Measurements from ENCODE around the gene FLT1. TPM values are rescaled to one million over a fixed set of nuclear protein-coding genes. Genes with fewer than 3 reads are reported as not detected.

FLT1 gene
- total and polyA plus RNA-seq, 2 of the 13 experiments (the other 11 are each of a cell fraction or from before 2014, with no cell fraction given) = 0.02 TPM; not detected in 1

- Histone ChIP-seq H3K79me2 (ENCODE audit: insufficient read depth, low read length) (no peaks in the 10 kb centered on the region), H3K27me3 (ENCODE audit: control insufficient read depth in 1 of 2, insufficient read depth in 2 of 2, low read length in 2 of 2) (no peaks in the 10 kb centered on the region), H3K27ac (ENCODE audit: extremely low read length, insufficient read depth, low read length) (no peak overlapping the region), H3K9ac (ENCODE audit: insufficient read depth, low read depth, low read length) (no peak overlapping the region), H3K4me3 (replicated peaks in 1 of 3; ENCODE audit: insufficient read depth in 1 of 3, low read depth in 2 of 3, low read length in 3 of 3) (no peak overlapping the region), H4K20me1 (ENCODE audit: insufficient read depth, low read length) (no peaks in the 10 kb centered on the region), H3K4me2 (ENCODE audit: low read depth, low read length) (no peak overlapping the region), H2AFZ (ENCODE audit: low read length) (no peak overlapping the region), H3K4me1 (ENCODE audit: insufficient read depth, low read length) (peaks cover 20% of the 10 kb centered on the region), H3K9me3 (ENCODE audit: low read length) (no peaks in the 10 kb centered on the region), H3K36me3 (replicated peaks in 1 of 2; ENCODE audit: control insufficient read depth in 1 of 2, insufficient read depth in 2 of 2, low read length in 2 of 2) (no peaks in the 10 kb centered on the region)
- no peak for DNase-seq (ENCODE audit: low spot score)
- no peak for ATAC-seq
- 15% methylated on average over 2 of the region's 2 CpGs for WGBS (ENCODE audit: low lambda C conversion rate)
- ChIA-PET CTCF (ENCODE audit: low intra/inter-chr PET ratio, low total read pairs) (no interaction called here), POLR2A (no interaction called here)
- BruUV-seq (replicated peaks) = no TSS peak
- in situ Hi-C loops (cut with HindIII; ENCODE audit: extremely low pct_ligation_motif_present, low pct_unique_long_range_greater_than_20kb) = loop anchor here (5.0 to 10.0 kb wide), 2 partner anchors 316 to 473 kb away; no protein-coding TSS in a partner anchor
- no peak for FAIRE-seq
- no peak for TF ChIP-seq TBX3 (IDR thresholded peaks at IDR 0.05; ENCODE audit: borderline replicate concordance)
- TF ChIP-seq, protein P1, sequence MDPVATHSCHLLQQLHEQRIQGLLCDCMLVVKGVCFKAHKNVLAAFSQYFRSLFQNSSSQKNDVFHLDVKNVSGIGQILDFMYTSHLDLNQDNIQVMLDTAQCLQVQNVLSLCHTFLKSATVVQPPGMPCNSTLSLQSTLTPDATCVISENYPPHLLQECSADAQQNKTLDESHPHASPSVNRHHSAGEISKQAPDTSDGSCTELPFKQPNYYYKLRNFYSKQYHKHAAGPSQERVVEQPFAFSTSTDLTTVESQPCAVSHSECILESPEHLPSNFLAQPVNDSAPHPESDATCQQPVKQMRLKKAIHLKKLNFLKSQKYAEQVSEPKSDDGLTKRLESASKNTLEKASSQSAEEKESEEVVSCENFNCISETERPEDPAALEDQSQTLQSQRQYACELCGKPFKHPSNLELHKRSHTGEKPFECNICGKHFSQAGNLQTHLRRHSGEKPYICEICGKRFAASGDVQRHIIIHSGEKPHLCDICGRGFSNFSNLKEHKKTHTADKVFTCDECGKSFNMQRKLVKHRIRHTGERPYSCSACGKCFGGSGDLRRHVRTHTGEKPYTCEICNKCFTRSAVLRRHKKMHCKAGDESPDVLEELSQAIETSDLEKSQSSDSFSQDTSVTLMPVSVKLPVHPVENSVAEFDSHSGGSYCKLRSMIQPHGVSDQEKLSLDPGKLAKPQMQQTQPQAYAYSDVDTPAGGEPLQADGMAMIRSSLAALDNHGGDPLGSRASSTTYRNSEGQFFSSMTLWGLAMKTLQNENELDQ (CRISPR knock-in tag; IDR thresholded peaks at IDR 0.05; ENCODE audit: borderline replicate concordance) = no peak
- TF ChIP-seq, protein P2, sequence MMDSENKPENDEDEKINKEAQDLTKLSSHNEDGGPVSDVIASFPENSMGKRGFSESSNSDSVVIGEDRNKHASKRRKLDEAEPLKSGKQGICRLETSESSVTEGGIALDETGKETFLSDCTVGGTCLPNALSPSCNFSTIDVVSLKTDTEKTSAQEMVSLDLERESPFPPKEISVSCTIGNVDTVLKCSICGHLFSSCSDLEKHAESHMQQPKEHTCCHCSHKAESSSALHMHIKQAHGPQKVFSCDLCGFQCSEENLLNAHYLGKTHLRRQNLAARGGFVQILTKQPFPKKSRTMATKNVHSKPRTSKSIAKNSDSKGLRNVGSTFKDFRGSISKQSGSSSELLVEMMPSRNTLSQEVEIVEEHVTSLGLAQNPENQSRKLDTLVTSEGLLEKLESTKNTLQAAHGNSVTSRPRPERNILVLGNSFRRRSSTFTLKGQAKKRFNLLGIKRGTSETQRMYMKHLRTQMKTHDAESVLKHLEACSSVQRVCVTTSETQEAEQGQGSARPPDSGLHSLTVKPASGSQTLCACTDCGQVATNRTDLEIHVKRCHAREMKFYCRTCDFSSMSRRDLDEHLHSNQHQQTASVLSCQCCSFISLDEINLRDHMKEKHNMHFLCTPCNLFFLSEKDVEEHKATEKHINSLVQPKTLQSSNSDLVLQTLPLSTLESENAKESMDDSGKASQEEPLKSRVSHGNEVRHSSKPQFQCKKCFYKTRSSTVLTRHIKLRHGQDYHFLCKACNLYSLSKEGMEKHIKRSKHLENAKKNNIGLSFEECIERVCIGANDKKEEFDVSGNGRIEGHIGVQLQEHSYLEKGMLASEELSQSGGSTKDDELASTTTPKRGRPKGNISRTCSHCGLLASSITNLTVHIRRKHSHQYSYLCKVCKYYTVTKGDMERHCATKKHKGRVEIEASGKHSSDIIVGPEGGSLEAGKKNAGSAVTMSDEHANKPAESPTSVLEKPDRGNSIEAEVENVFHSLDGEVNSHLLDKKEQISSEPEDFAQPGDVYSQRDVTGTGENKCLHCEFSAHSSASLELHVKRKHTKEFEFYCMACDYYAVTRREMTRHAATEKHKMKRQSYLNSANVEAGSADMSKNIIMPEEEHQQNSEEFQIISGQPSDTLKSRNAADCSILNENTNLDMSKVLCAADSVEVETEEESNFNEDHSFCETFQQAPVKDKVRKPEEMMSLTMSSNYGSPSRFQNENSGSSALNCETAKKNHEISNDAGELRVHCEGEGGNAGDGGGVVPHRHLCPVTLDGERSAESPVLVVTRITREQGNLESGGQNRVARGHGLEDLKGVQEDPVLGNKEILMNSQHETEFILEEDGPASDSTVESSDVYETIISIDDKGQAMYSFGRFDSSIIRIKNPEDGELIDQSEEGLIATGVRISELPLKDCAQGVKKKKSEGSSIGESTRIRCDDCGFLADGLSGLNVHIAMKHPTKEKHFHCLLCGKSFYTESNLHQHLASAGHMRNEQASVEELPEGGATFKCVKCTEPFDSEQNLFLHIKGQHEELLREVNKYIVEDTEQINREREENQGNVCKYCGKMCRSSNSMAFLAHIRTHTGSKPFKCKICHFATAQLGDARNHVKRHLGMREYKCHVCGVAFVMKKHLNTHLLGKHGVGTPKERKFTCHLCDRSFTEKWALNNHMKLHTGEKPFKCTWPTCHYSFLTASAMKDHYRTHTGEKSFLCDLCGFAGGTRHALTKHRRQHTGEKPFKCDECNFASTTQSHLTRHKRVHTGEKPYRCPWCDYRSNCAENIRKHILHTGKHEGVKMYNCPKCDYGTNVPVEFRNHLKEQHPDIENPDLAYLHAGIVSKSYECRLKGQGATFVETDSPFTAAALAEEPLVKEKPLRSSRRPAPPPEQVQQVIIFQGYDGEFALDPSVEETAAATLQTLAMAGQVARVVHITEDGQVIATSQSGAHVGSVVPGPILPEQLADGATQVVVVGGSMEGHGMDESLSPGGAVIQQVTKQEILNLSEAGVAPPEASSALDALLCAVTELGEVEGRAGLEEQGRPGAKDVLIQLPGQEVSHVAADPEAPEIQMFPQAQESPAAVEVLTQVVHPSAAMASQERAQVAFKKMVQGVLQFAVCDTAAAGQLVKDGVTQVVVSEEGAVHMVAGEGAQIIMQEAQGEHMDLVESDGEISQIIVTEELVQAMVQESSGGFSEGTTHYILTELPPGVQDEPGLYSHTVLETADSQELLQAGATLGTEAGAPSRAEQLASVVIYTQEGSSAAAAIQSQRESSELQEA (CRISPR knock-in tag; IDR thresholded peaks at IDR 0.05; ENCODE audit: not compliant biosample characterization) = no peak
- TF ChIP-seq ARID3A (IDR thresholded peaks at IDR 0.05; ENCODE audit: low read depth, low read length) = no peak
- no peak for TF ChIP-seq ZNF234 (CRISPR knock-in tag; conservative IDR thresholded peaks at IDR 0.05)
- no peak for TF ChIP-seq NFYC (CRISPR knock-in tag; IDR thresholded peaks at IDR 0.05)
- TF ChIP-seq ZBTB20 (CRISPR knock-in tag; IDR thresholded peaks at IDR 0.05; ENCODE audit: borderline replicate concordance, low read depth) = no peak
- no peak for TF ChIP-seq HCFC1 (IDR thresholded peaks at IDR 0.05; ENCODE audit: low read depth, low read length)
- intact Hi-C loops (cut with micrococcal nuclease; ENCODE audit: unreplicated experiment) = loop anchor here (2.0 kb wide), 1 partner anchor 263 kb away; no protein-coding TSS in a partner anchor
Observed at GRCh38 chr13:28321756-28322155, 173.2 kb downstream of the FLT1 start.
